GM21423 (cell line): ENCODE results near the gene CDK18.

Experiments
- ATAC-seq: cut with Tn5 transposase; IDR thresholded peaks from one replicate; pipeline ENCODE4 v1.9.1; 2021; ENCODE audit warnings: mild to moderate bottlenecking, moderate library complexity; ENCODE audit not compliant: unreplicated experiment

Gene CDK18

DNA sequence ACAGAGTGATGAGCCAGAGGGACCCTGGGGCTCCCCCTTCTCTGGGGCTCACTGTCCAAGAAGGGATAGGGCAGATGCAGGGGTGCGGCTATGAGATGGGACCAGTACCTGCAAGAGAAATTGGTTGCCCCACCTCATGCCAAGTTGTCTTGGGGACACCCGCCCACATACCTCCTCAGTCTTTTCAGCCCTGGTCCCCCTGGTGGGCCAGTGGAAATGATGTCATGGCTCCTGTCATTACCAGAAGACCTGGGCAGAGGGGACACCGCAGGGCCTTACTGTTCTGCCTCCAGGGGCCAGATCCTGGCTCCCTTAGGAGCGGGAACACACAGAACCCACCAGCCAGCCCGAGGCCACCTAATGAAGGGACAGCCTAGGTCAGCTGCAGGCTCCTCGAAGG lies 63.2 kb downstream of the CDK18 start:
- ATAC-seq: no peak

DNA sequence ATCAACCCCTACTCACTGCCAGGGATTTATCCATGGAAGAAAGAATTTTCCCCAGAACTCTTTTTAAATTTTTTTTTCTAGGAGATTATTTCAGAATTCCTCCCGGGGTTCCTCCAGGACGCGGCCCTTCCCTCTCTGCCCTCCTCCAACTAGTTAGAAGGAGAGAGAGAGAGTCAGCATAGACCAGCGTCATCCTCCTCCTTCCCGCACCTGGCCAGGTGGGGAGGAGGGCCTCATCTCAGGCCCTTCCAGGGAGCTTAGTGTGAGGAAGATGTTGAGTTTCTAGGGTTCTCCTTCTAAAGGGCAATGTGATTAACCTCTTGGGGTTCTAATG lies 63.6 kb downstream of the CDK18 start:
- ATAC-seq: no peak

DNA sequence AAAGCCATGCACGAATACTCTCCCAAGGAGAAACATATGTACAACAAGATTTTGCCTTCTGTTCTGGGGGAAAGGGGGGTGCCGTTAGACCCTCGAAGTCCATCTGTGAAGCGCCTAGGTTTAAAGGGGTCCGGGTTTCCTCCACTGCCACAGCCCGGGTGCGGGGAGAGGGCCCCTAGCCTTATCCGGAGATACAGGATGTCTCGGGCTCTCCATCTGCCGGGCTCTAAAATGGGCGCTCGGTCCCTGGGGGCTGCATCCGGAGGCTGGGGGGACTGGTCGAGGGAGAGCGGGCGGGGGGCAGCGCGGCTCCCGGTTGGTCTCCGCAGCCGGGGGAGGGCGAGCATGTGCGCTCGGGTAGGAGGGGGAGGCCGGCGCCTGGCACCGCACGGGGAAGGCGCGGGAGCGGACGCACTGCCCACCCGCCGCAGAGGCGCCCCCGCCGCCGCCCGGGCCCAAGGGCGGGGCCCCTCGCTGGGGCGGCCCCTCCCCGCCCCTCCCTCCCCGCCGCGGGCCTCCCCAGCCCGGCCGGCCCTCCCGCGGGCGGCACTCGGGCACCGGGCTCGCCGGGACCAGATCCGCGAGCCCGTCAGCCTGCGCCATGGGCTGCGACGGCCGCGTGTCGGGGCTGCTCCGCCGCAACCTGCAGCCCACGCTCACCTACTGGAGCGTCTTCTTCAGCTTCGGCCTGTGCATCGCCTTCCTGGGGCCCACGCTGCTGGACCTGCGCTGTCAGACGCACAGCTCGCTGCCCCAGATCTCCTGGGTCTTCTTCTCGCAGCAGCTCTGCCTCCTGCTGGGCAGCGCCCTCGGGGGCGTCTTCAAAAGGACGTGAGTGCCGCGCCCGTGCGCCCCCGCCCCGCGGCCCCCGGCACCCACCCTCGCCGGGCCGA lies 64.2 kb downstream of the CDK18 start:
- no peak for ATAC-seq

DNA sequence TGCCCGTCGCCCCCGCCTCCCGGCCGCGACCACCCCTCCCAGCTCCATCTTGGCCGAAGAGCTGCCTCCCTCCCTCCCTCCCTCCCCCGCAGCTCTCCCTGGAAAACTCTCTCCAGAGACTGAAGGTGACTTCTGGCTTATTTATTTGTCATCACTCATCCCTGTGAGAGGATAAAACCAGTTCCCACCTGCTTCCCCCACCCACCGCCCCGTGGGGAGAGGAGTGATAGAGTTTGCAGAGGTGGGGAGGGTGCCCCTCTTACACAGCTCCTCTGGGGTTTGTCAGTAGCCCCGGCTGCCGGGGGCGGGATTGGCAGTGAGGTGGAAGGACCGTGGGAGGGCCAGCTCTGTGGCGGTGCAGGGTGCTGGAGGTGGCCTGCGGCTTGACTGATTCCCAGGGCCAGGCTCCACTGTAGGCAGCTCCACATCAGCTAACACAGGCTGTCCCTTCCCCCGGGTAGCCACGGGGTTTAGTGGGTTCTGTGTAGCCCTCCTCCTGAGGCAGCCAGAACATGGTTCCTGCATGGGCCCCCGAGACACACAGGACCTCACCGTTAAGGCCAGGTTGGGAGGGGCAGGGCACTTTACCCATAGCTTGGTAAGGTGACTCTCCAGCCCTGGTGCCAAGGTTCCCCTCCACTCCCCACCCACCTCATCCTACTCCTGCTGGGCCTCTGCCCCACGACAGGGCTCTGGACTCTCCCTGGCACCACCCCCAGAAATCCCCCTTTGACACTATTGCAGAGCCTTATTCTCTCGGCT lies 65.1 kb downstream of the CDK18 start:
- ATAC-seq: no peak

GRCh38 chr1:205570173-205570501 lies 65.7 kb downstream of the CDK18 start:
- no peak for ATAC-seq

GRCh38 chr1:205570796-205571537 lies 66.5 kb downstream of the CDK18 start:
- ATAC-seq: no peak

DNA sequence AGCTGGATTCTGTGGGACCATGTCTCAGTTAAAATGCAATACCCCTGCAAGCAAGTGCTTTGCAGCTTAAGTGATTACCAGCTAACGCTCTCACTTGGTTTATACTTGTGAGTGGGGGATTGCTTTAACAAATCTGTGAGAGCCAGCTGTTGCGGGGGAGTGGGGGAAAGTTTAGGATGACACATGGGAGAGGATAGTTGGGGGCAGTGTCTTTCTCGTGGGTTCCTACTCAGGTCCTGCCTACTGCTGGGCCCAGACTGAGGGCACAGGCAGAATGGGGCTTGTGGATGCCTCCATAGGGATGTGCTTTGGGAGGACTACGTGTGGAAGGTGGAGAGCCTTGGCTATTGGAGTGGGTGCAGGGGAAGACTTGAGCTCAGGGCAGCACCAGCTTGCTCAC lies 67.3 kb downstream of the CDK18 start:
- ATAC-seq: no peak

DNA sequence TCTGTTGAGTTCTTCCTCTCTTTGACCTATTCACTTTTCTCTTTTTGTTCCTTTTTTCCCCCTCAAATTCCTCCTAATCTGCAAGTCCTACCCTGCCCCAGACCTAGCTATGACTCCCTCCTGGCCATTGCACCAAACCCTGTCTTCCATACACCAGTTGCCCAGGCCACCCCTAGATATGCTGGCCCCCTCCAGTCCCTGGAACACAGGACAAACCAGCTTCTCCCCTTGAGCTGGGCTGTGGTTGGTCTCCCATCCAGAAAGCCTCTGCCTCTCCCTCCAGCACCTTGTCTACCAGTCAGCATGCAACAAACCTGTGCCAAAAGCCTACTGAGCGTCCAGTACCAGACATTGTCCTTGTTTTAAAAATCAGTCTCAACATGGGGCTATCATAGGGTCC lies 68.0 kb downstream of the CDK18 start:
- no peak for ATAC-seq

- ATAC-seq: no peak
Observed at GRCh38 chr1:205575294-205575885, 70.9 kb downstream of the CDK18 start.

DNA sequence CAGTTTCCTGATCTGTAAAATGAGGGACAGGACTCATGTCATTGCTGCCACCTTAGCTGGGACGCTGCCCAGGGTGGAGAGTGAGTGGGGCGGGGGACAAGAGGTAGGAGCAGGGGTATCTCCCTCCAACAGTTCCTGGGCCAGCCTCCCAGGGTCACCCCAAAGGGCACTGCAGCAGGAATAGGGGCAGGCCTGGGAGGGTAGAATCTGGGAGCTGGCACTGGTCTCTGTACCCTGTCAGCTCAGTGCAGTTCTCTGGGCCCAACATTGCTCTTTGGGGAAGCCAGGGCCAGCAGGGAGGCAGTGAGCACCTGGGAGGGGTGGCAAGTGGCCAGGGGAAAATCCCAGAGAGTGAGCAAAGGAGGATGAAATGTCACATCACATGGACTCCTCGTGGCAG lies 71.5 kb downstream of the CDK18 start:
- no peak for ATAC-seq

GRCh38 chr1:205576805-205577761 lies 72.6 kb downstream of the CDK18 start:
- ATAC-seq: no peak

- ATAC-seq: no peak
Observed at GRCh38 chr1:205577874-205578658, 73.6 kb downstream of the CDK18 start.

GRCh38 chr1:205578780-205579571 lies 74.5 kb downstream of the CDK18 start:
- ATAC-seq: no peak

- ATAC-seq: no peak
Observed at GRCh38 chr1:205579711-205580110, 75.2 kb downstream of the CDK18 start.

- no peak for ATAC-seq
Observed at GRCh38 chr1:205580140-205580922, 75.9 kb downstream of the CDK18 start.

- no peak for ATAC-seq
Observed at GRCh38 chr1:205580923-205581180, 76.4 kb downstream of the CDK18 start.

DNA sequence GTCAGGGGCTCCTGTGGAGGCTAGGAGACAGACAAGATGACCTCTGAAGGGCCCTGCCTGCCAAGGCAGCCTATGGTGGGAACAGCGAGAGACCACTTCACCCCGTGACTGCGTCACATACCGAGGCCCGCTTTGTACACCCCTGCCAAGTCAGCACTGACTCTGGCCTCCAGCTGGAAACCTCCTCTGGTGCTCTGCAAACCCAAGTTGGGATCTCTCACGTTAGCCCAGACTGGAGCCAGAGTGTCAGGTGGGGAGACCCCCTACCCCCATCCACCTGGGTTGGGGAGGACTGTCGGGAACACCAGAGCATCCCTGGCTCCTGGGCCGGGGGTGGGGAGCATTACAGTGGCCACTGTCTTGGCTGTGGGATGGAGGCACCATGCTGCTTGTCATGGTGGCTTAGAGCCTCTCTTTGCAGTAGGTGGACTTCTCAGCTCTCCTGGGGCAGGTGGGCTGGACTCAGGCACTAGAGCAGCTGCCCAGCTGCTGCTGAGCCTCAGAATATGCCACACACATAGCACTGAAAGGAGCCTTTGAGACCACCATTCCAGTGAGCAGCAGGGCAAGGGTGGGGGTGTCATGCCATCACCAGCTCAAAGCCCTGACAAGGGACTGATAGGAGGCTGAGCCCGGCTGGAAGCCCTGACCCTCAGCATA lies 77.0 kb downstream of the CDK18 start:
- ATAC-seq: no peak

- no peak for ATAC-seq
Observed at GRCh38 chr1:205582046-205582445, 77.6 kb downstream of the CDK18 start.
